ENCODE results near the gene ARFGAP2.

The ARFGAP2 gene

GRCh38 chr11:47166368-47166767, 10.3 kb downstream of the ARFGAP2 start:
- Histone ChIP-seq H3K9ac (ENCODE audit: low read depth, low read length) (no peak overlapping the region), H3K36me3 (ENCODE audit: insufficient read depth, low read length) (peaks cover 92% of the 10 kb centered on the region), H3K27ac (ENCODE audit: low read length) (no peak overlapping the region), H3K79me2 (ENCODE audit: insufficient read depth, low read length) (peaks cover 29% of the 10 kb centered on the region), H2AFZ (ENCODE audit: low read depth, low read length) (no peak overlapping the region), H3K4me2 (ENCODE audit: insufficient read depth, low read length) (no peak overlapping the region), H3K9me3 (ENCODE audit: insufficient read depth, low read length, severe bottlenecking) (no peaks in the 10 kb centered on the region), H4K20me1 (ENCODE audit: insufficient read depth, low read length) (peaks cover 35% of the 10 kb centered on the region), H3K4me1 (ENCODE audit: insufficient read depth, low read length) (no peaks in the 10 kb centered on the region), H3K27me3 (ENCODE audit: insufficient read depth, low read length, poor library complexity) (no peaks in the 10 kb centered on the region), H3K4me3 (ENCODE audit: low read depth in 1 of 2, low read length in 2 of 2) (no peak overlapping the region)
- no peak for DNase-seq
- no peak for TF ChIP-seq EZH2 (IDR thresholded peaks at IDR 0.05; ENCODE audit: borderline replicate concordance, low read depth, low read length, severe bottlenecking)
- TF ChIP-seq CTCF (IDR thresholded peaks at IDR 0.05; ENCODE audit: borderline replicate concordance, extremely low read depth, low read length, poor library complexity, severe bottlenecking), result no peak
- no peak for ATAC-seq (ENCODE audit: insufficient read depth, low read depth)

DNA sequence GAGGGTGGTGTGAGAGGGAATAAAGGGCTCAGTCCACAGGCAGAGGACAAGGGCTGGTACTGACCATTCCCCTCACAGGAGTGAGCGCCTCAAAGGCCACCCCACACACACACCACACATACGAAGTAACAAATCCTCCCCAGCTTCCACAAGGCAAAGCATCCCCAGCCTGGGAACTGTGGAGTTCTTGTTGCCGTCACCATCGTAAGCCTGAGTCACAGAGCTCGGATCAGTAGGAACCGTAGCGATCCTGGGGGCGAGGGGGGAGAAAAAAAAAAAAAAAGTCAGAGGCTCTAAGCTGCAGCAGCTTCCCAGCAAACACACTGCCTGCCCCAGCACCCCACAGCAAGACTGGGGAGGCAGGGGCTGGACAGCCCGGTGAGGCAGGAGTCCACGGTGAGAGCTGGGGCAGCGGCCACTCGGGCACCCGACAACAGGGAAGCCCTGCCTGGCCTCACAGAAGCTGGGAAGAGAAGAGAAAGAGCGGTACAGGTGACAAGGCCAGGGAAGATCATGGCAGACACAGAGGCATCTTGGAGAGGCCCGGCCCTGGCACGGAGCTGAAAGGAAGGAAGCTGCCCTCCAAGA, 11.3 kb downstream of the ARFGAP2 start:
- H3K9me3 ChIP-seq (ENCODE audit: insufficient read depth, low read length, severe bottlenecking), result no peaks in the 10 kb centered on the region
- H2AFZ ChIP-seq (ENCODE audit: low read depth, low read length), result no peak overlapping the region
- no peak for ATAC-seq (ENCODE audit: insufficient read depth, low read depth)
- no peak for TF ChIP-seq EZH2 (IDR thresholded peaks at IDR 0.05; ENCODE audit: borderline replicate concordance, low read depth, low read length, severe bottlenecking)
- no peak for TF ChIP-seq CTCF (IDR thresholded peaks at IDR 0.05; ENCODE audit: borderline replicate concordance, extremely low read depth, low read length, poor library complexity, severe bottlenecking)
- no peak for DNase-seq
- H3K4me2 ChIP-seq (ENCODE audit: insufficient read depth, low read length), result no peak overlapping the region
- H3K4me3 ChIP-seq (ENCODE audit: low read depth in 1 of 2, low read length in 2 of 2), result no peak overlapping the region
- H3K27ac ChIP-seq (ENCODE audit: low read length), result no peak overlapping the region
- H3K4me1 ChIP-seq (ENCODE audit: insufficient read depth, low read length), result no peaks in the 10 kb centered on the region
- H3K9ac ChIP-seq (ENCODE audit: low read depth, low read length), result no peak overlapping the region
- peaks cover 90% of the 10 kb centered on the region for H3K36me3 ChIP-seq (ENCODE audit: insufficient read depth, low read length)
- H3K79me2 ChIP-seq (ENCODE audit: insufficient read depth, low read length), result peaks cover 19% of the 10 kb centered on the region
- no peaks in the 10 kb centered on the region for H3K27me3 ChIP-seq (ENCODE audit: insufficient read depth, low read length, poor library complexity)
- H4K20me1 ChIP-seq (ENCODE audit: insufficient read depth, low read length), result peaks cover 41% of the 10 kb centered on the region

GRCh38 chr11:47164321-47164720, 12.4 kb downstream of the ARFGAP2 start:
- Histone ChIP-seq H3K4me2 (ENCODE audit: insufficient read depth, low read length) (no peak overlapping the region), H3K4me1 (ENCODE audit: insufficient read depth, low read length) (no peaks in the 10 kb centered on the region), H2AFZ (ENCODE audit: low read depth, low read length) (no peak overlapping the region), H3K27me3 (ENCODE audit: insufficient read depth, low read length, poor library complexity) (no peaks in the 10 kb centered on the region), H3K4me3 (ENCODE audit: low read depth in 1 of 2, low read length in 2 of 2) (no peak overlapping the region), H3K27ac (ENCODE audit: low read length) (no peak overlapping the region), H4K20me1 (ENCODE audit: insufficient read depth, low read length) (peaks cover 38% of the 10 kb centered on the region), H3K9me3 (ENCODE audit: insufficient read depth, low read length, severe bottlenecking) (no peaks in the 10 kb centered on the region), H3K79me2 (ENCODE audit: insufficient read depth, low read length) (peaks cover 12% of the 10 kb centered on the region), H3K36me3 (ENCODE audit: insufficient read depth, low read length) (peaks cover 89% of the 10 kb centered on the region), H3K9ac (ENCODE audit: low read depth, low read length) (no peak overlapping the region)
- ATAC-seq (ENCODE audit: insufficient read depth, low read depth), result no peak
- no peak for TF ChIP-seq EZH2 (IDR thresholded peaks at IDR 0.05; ENCODE audit: borderline replicate concordance, low read depth, low read length, severe bottlenecking)
- no peak for TF ChIP-seq CTCF (IDR thresholded peaks at IDR 0.05; ENCODE audit: borderline replicate concordance, extremely low read depth, low read length, poor library complexity, severe bottlenecking)
- no peak for DNase-seq

Measured in DND-41 (cell line).